HG03342 (cell line): ENCODE measurements around the gene TDRD6.
"Not testable (repeated sequence)": the region's sequence is repeated elsewhere in the genome, so short reads cannot be mapped to it uniquely, and the experiment has no call there.

Source experiments
- ATAC-seq: cut with Tn5 transposase; IDR thresholded peaks from one replicate; pipeline ENCODE4 v1.9.1; 2021; ENCODE audit warnings: mild to moderate bottlenecking, moderate library complexity; ENCODE audit not compliant: unreplicated experiment

Gene TDRD6, protein sequence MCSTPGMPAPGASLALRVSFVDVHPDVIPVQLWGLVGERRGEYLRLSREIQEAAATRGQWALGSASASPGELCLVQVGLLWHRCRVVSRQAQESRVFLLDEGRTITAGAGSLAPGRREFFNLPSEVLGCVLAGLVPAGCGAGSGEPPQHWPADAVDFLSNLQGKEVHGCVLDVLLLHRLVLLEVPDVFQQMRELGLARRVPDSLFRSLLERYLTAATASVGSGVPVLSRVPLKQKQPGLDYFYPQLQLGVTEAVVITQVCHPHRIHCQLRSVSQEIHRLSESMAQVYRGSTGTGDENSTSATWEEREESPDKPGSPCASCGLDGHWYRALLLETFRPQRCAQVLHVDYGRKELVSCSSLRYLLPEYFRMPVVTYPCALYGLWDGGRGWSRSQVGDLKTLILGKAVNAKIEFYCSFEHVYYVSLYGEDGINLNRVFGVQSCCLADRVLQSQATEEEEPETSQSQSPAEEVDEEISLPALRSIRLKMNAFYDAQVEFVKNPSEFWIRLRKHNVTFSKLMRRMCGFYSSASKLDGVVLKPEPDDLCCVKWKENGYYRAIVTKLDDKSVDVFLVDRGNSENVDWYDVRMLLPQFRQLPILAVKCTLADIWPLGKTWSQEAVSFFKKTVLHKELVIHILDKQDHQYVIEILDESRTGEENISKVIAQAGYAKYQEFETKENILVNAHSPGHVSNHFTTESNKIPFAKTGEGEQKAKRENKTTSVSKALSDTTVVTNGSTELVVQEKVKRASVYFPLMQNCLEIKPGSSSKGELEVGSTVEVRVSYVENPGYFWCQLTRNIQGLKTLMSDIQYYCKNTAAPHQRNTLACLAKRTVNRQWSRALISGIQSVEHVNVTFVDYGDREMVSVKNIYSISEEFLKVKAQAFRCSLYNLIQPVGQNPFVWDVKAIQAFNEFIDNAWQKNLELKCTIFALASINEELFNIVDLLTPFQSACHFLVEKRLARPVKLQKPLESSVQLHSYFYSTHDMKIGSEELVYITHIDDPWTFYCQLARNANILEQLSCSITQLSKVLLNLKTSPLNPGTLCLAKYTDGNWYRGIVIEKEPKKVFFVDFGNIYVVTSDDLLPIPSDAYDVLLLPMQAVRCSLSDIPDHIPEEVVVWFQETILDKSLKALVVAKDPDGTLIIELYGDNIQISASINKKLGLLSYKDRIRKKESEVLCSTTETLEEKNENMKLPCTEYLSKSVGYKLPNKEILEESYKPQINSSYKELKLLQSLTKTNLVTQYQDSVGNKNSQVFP (N-terminal part only)

DNA sequence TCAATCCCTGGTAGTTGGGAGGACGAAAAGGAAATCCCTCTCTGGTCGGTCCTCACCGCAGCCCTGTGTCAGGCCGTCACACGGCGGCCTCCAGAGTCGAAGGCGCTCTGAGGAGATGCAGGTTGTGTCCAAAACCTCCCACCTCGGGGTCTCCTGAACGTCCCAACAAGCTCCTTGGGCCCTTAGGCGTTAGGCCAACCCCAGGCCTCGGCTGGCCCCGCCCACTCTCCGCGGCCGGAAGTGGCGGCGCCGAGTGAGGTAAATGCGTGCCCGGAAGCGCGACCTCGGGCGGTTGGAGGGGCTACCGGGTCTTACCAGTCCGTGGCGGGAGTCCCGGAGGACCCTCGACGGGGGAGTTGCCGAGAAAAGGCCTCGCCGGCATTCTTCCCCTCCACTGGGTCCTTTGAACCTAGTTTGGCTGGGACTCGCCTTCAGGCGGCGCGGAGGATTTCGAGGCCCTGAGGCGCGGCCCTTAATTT lies at the start of gene TDRD6:
TSS of gene TDRD6 (plus strand) at position 267 of the 479 bp plus-strand sequence. CDS start 244 bp downstream, outside the sequence.
- ATAC-seq = no peak

DNA sequence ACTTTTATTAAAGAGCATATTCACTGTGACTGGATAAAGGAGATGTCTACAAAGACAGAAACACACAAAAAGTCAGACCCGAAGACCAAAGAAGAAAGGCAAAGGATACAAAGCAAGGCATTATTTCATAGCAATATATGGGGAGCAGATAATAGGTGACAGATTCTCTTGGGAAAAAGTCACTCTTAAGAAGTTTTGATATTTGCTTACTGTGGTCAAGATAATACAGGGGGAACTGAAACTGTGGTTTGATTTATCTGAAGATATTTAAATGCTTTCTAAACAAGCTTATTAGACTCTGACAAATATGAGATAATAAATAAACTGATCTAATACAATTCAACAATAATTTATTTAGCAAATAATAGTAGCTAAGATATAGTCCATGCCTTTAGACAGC lies 49.8 kb upstream of the TDRD6 start:
- no peak for ATAC-seq

DNA sequence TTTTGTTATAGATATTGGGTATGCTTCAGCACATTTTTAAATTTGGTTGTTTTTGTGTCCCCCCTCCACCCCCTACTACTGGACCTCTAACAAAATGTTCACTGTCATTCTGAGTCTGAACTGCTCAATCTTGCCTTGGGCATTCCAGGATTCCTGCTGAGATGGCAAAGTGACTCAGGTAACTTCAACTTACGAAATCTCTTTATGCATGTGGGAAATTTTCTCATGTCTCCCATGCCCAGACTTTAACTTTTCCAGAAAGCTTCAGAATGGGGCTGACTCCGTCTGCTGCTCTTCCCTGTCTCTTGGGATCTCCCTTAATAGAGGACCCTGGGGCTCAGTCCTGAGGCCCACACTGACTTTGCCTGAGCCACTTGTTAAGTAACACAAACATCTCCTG lies 49.0 kb upstream of the TDRD6 start:
- ATAC-seq = no peak

DNA sequence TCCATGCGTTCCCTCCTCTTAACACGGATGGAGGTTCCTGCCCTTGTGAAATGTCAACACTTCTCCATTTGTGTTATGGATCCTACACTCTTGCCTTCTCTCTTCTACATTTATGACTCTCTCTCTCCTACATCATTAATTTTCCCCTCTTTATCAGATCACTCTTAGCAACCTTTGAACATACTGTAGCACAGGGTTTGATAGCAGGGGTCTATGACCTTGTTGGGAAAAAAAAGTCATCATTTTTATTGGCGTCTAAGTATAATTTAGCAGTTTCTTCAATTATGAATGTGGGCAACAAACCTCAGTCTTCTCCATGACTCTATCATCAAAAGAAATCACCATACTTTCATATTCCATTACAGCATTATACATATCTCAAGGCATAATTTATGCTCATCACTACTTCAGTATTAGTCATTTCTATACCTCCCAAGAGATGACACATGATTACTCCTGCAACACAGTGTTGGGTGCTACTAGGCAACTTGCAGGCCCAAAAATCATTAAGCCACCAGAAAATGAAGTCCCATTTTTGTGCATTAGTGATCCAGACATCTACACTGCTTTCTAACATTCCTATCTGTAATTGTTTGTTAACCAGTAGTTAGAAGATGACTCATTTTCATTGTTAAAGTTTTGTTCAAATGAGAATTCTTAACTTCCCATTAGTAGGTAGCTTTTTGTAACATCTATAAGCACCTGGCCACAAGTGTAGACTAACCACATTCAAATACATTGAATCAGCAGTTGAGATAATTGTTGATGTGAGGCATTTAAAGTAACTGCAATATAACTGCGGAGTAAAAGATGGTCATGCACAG lies 44.5 kb upstream of the TDRD6 start:
- ATAC-seq = no peak

DNA sequence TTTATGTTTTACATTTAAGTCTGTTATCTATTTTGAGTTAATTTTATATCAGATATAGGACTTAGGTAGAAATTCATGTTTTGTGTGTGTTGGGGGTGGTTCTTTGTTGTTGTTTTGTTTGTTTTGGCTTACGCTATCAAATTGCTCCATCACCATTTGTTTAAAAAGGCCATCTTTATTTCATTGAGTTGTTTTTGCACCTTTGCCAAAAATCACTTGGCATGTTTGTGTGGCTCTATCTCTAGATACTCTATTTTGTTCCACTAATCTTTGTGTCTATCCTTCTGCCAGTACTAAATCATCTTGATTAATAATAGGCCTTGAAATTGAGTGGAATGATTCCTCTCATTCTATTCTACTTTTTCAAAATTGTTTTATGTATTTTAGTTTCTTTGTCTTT lies 42.4 kb upstream of the TDRD6 start:
- no peak for ATAC-seq

DNA sequence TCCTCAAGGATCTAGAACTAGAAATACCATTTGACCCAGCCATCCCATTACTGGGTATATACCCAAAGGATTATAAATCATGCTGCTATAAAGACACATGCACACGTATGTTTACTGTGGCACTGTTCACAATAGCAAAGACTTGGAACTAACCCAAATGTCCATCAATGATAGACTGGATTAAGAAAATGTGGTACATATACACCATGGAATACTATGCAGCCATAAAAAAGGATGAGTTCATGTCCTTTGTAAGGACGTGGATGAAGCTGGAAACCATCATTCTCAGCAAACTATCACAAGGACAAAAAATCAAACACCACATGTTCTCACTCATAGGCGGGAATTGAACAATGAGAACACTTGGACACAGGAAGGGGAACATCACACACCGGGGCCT lies 39.6 kb upstream of the TDRD6 start:
- ATAC-seq = not testable (repeated sequence)

DNA sequence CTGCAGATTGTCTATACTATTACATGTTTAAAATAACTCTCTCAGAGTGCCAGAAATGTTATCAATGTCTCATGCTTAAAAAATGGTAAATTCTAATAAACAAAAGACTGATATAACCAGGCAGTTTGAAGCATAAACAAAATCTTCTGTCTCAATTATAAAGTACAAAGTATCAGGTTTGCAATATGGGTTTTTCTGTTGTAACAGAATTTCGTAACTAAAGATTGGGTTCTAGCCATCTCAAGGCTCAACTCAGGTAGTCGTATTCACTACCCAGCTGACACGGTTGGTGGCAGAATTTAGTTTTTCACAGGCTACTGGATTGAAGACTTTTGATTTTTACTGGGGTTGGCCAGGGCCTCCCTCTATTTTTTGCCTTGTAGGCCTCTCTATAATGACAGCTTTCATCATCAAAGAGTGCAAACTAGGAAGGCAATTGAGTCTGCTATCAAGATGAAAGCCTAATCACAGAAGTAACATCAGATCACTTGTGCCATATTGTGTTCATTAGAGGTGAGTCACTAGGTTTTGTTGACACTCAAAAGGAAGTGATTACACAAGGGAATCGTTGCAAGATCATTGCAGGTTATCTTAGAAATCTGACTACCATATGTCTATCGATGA lies 38.7 kb upstream of the TDRD6 start:
- no peak for ATAC-seq

DNA sequence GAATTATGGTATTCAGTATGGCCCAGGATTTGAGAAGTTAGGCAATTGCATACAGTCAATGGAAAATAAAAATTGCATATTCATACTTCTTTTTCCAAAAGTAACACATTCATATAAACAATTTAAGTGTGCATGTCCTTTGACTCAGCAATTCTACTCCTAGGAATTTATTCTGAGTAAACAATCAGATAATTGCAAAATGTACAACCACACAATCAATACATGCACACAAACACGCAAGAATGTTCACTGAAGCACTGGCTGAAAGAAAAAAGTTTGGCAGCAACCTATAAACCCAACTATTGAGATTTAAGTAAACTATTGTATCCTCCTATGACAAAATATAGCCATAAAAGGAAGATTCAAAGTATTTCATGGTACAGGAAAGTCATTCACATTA lies 36.7 kb upstream of the TDRD6 start:
- no peak for ATAC-seq

DNA sequence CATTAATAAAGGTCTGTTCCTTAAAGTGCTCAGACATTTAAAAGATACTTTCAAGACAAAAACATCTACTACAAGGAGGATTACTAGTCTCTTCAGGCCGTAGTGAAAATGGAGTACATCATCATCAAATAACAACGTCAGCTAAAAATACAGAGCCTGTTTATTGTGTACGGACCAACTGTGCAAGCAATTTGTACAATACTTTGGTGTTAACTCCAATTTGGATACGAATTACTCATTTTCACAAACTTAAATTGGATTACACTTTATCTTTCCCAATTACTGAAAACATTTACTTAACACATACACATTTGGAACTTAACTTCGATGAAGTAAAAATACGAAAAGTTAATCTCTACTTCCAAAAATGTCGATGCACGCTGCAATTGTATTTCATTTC lies 35.9 kb upstream of the TDRD6 start:
- no peak for ATAC-seq

DNA sequence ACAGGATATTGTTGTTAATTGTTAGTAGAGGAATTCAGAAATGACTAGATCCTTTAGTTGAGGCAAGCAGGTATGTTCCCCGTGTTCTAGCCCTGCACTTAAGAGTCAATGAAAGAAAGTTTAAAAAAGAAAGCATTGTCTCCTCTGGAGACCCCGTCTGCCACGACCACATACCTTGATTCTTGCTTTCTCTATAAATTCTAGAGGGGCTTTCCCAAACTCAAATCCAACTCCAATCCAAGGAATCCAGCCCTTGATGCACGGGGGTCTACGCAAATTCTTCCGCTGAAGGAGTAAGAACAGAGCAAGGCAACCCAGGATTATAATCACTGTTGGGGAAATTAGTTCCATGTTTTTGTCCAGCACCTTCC lies 35.5 kb upstream of the TDRD6 start:
- no peak for ATAC-seq

DNA sequence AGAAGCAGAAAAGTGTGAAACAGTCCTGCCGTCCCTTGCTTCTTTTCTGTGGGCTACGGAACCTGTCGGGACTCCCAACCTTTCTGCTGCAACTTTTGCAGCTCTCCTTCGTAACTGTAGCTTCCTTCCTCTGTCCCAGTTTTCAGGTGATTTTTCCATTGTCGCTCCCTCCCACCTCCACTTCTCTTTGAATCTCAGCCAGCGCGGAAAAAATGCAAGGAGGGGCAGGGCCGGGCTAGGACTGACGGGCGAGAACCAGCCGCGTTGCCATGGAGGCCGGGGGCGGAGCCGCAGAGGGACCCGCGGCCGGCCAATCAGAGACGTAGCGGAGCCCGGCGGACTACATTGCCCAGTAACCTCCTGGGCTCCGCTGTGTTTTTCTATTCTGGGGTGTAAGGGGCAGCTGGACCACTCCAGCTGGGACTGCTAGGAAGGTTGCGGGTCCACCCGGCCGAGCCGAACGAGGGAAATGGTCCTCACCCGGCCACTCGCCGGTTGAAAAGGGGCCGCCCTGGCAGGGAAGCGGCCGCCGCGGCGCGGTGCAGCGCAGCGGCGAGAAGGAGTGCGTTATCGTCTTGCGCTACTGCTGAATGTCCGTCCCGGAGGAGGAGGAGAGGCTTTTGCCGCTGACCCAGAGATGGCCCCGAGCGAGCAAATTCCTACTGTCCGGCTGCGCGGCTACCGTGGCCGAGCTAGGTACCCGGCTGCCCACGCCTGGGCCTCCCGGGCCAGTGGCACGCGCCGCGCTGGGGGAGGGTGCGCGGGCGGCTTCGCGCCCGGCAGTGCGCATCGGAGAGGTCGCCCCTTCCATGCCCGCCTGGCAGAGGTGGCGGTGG lies 34.9 kb upstream of the TDRD6 start, which contains the start of the genes CYP39A1 and SLC25A27:
TSS of gene CYP39A1 (minus strand) at position 216 of the 836 bp plus-strand sequence. CDS start 236 bp downstream, outside the sequence.
TSS of gene SLC25A27 (plus strand) at position 373 of the 836 bp plus-strand sequence. CDS start at position 591, 218 bp downstream.
- ATAC-seq = peak; percentile 100

DNA sequence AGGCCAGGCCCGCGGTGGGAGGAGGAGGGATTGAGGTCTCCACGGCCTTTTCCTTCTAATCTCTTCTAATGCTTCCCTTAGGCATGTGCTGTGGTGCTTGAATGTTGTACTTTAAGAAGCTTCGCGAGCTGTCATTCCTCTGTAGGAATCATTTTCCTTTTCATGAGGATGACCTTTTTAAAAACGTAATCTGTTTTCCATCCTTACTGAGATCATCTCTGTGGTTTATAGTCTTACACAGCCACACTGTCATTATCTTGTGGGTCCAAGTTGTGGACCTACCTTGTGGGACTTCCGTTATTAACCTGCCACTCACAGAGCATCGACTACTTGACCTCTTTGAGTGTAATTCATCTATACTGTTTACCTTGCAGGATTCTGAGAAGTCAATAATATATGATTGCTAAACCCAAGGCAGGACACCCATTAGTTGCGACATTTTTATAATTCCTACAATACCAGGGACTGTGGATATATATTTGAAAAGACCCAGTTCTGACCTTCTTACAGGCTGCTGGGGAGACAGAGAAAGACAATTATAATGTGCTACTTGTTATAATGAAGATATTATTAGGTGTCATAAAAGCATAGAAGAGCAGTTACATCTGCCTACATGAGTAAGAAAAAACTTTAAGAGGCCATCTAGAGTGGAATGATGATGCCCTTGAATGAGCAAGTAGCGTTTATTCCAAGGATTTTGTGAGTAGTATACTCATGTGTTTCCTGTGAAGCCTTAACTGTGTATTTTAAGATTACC lies 34.1 kb upstream of the TDRD6 start:
- no peak for ATAC-seq

DNA sequence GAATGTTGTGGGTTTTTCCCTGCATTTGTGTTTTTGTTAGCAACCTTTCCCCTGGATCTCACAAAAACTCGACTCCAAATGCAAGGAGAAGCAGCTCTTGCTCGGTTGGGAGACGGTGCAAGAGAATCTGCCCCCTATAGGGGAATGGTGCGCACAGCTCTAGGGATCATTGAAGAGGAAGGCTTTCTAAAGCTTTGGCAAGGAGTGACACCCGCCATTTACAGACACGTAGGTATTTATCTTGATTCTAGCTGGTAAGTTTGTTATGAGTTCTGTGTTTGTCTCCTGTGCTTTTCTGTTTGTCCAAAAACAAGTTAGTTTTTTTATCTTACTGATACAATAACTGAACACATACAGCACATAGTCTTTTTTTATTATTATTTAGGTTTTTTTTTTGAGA lies 31.9 kb upstream of the TDRD6 start:
- no peak for ATAC-seq

DNA sequence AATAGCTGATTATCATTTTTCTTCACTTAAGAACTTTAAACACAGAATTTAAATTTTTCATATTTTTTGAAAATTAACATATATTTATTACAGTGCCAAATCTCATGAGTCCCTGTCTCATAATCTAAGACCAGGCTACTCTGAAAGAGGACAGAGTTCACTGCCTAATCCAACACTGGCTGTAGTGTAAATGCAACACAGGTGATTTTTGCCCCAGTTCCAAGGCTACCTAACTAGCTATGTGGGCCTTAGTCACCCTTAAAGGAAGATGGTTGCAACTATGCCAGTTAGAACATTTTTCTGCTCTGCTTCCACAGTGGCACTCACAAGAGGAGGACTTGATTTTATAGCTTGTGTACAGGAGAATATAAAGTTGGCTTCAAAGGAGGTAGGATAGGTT lies 30.0 kb upstream of the TDRD6 start:
- no peak for ATAC-seq

DNA sequence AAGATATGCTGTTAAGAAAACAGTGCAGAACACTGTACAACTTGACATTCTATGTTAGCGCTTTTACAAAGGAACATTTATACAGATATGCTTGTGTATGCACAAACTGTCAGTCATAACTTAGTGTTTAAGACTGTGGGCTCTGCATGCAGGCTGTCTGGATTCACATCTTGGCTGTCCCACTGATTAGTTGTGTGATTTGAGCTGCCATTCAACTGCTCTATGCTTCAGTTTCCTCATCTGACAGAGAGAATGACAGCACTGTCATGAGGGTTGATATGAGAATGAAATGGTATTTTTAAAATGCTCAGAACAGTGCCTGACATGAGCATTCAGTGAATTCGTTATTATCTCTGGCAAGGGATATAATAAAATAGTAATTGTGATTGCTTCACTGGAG lies 26.2 kb upstream of the TDRD6 start:
- no peak for ATAC-seq

DNA sequence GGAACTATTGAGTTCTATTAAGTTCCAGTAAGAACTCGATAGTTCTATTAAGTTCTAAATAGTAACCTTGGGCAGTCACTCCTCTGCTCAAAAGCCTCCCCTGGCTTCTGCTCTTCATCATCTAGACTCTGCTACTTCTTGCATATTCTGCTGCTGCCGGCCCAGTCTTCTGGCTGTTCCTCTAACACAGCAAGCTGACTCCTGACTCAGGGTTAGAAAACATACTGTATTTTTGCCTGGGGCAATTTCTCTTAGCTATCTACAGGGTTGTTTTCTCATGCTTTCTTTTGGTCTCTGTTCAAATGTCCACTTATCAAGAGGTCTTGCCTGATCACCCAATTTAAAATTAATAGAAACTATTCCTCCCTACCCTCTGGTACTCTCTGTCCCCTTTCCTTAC lies 20.3 kb upstream of the TDRD6 start:
- no peak for ATAC-seq

DNA sequence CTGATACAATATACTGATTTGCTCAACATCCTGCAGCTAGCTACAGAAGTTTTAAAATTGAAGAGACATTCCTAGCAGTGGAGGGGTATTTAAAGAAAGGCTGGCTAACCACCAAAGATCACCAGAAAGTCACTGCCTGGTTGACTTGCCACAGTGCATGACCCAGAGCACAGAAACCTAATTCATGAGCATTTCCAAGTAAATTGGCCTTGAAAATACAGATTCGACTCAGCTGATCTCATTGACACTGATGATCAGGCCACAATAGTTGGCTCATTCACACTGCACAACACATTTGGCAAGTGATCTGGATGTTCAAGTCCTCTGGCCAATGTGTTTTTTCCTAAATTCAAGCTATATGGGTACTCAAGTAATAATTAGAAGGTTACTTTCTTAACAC lies 13.3 kb upstream of the TDRD6 start:
- ATAC-seq = no peak
